HEK293T (cell line): ENCODE measurements around the gene TIGAR.

ENCODE experiments used
- FOXK2 ChIP-seq: fragments of 450-650 bp; IDR thresholded peaks from 2 replicates; pipeline ENCODE4 v1.6.1; 2016; ENCODE audit warnings: mild to moderate bottlenecking
- PKNOX1 ChIP-seq: fragments of 450-650 bp; IDR thresholded peaks from 2 replicates; pipeline ENCODE4 v1.6.1; 2016

- TF ChIP-seq PKNOX1 (no peak), FOXK2 (no peak)
Observed at GRCh38 chr12:4392223-4392742, 71.3 kb downstream of the TIGAR start.
